ENCODE results near the gene PIAS1.

DNA sequence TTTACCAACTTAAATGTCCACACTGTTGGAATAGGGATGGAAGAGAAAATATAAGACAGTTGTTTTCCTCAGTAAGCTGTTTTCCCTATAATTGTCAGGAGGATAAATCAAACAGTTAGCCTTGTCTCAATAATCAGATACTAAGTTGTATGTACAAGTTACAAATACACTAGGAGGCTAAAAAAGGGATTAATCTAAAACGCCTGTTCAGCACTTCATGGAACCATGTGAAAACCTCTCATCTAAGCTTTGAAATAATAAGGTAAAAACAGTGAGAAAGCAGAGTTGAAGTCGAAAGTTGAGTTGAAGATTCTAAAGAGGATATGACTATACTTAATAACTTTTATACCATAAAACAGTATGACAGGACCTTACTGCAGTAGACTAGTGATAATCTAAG is 89.0 kb downstream of the PIAS1 start:
- TF ChIP-seq POLR2A (IDR thresholded peaks at IDR 0.05): no peak
- TF ChIP-seq, protein P1, sequence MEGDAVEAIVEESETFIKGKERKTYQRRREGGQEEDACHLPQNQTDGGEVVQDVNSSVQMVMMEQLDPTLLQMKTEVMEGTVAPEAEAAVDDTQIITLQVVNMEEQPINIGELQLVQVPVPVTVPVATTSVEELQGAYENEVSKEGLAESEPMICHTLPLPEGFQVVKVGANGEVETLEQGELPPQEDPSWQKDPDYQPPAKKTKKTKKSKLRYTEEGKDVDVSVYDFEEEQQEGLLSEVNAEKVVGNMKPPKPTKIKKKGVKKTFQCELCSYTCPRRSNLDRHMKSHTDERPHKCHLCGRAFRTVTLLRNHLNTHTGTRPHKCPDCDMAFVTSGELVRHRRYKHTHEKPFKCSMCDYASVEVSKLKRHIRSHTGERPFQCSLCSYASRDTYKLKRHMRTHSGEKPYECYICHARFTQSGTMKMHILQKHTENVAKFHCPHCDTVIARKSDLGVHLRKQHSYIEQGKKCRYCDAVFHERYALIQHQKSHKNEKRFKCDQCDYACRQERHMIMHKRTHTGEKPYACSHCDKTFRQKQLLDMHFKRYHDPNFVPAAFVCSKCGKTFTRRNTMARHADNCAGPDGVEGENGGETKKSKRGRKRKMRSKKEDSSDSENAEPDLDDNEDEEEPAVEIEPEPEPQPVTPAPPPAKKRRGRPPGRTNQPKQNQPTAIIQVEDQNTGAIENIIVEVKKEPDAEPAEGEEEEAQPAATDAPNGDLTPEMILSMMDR (IDR thresholded peaks at IDR 0.05): no peak
